Testis (tissue), 3 donors: ENCODE data around the gene MIEN1. TPM values are rescaled to one million over a fixed set of nuclear protein-coding genes. Genes with fewer than 3 reads are reported as not detected.

Source experiments
- DNase-seq: peaks from one replicate; pipeline ENCODE4 v3.0.0-alpha.2; 2019
- H3K27ac ChIP-seq, 2 donors: fragments of 200-600 bp; sonication (generic); one replicate each; pipeline ENCODE4 v1.5.1; 2019
- H3K27me3 ChIP-seq: fragments of 200-600 bp; sonication (generic); one replicate; pipeline ENCODE4 v1.5.1; 2019
- H3K36me3 ChIP-seq: fragments of 200-600 bp; sonication (generic); one replicate; pipeline ENCODE4 v1.5.1; 2017; ENCODE audit warnings: low read depth; ENCODE audit errors: missing control alignments
- H3K4me1 ChIP-seq: fragments of 200-600 bp; sonication (generic); one replicate; pipeline ENCODE4 v1.5.1; 2019
- H3K4me3 ChIP-seq, 2 donors: fragments of 200-600 bp; sonication (generic); one replicate each; pipeline ENCODE4 v1.5.1; 2017 to 2019
- H3K9me3 ChIP-seq: fragments of 200-600 bp; sonication (generic); one replicate; pipeline ENCODE4 v1.5.1; 2017
- POLR2A ChIP-seq: fragments of 450-650 bp; IDR thresholded peaks from one replicate; pipeline ENCODE4 v1.6.1; 2017; ENCODE audit warnings: antibody characterized with exemption, mild to moderate bottlenecking, moderate library complexity
- WGBS, 2 donors: methylation state at CpG; one replicate each; pipeline ENCODE4 v1.1.5; 2018; 5-methylcytosine and 5-hydroxymethylcytosine counted together
- intact Hi-C: fragments of 100-400 bp; cut with DNase I; formaldehyde crosslinking; loops from one replicate; pipeline ENCODE4 v1.15.1; 2023; ENCODE audit warnings: low total_unique reads
- polyA plus RNA-seq: library from polyadenylated mRNA; stranded (reverse); fragments of 350-450 nt; fragmentation: Illumina TruSeq; extraction: RNeasy Lipid Tissue Mini Kit (QIAGEN cat#74804); gene quantifications from one replicate; pipeline ENCODE4 v1.2.3, GENCODE V29; 2014; ENCODE audit warnings: low read depth, low replicate concordance; ENCODE audit not compliant: insufficient read depth
- total RNA-seq, 2 donors: library from RNA; depleted of rRNA; stranded (reverse); fragments of >200 nt; gene quantifications; one replicate each; pipeline ENCODE4 v1.2.3, GENCODE V29; 2016
- TF ChIP-seq, protein P1 (sequence below), 3 experiments: fragments of 450-650 bp in 2 of 3; fragments of 200-600 bp in 1 of 3; sonication (generic) in 1 of 3; IDR thresholded peaks; one replicate each; pipeline ENCODE4 v1.5.1; 2016 to 2019; ENCODE audit warnings: antibody characterized with exemption in 3 of 3, mild to moderate bottlenecking in 2 of 3, moderate library complexity in 1 of 3

Gene MIEN1
- total and polyA plus RNA-seq, 3 donors from 2014 or later = 47.9 to 89.1 (median 53.1) TPM

DNA sequence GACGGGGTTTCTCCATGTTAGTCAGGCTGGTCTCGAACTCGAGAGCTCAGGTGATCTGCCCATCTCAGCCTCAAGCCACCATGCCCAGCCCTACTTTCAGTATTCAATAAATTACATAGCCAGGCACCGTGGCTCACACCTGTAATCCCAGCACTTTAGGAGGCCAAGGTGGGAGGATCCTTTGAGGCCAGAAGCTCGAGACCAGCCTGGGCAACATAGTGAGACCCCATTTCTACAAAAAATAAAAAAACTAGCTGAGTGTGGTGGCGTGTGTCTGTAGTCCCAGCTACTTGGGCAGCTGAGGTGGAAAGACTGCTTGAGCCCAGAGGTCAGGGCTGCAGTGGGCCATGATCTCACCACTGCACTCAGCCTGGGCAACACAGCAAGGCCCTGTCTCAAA is 8.2 kb downstream of the MIEN1 start:
- TF ChIP-seq POLR2A = no peak
- TF ChIP-seq, protein P1, sequence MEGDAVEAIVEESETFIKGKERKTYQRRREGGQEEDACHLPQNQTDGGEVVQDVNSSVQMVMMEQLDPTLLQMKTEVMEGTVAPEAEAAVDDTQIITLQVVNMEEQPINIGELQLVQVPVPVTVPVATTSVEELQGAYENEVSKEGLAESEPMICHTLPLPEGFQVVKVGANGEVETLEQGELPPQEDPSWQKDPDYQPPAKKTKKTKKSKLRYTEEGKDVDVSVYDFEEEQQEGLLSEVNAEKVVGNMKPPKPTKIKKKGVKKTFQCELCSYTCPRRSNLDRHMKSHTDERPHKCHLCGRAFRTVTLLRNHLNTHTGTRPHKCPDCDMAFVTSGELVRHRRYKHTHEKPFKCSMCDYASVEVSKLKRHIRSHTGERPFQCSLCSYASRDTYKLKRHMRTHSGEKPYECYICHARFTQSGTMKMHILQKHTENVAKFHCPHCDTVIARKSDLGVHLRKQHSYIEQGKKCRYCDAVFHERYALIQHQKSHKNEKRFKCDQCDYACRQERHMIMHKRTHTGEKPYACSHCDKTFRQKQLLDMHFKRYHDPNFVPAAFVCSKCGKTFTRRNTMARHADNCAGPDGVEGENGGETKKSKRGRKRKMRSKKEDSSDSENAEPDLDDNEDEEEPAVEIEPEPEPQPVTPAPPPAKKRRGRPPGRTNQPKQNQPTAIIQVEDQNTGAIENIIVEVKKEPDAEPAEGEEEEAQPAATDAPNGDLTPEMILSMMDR (IDR thresholded peaks at IDR 0.05) = no peak
- Histone ChIP-seq H3K4me3 (no peak overlapping the region), H3K9me3 (no peaks in the 10 kb centered on the region), H3K27me3 (no peaks in the 10 kb centered on the region), H3K27ac (no peak overlapping the region), H3K36me3 (no peaks in the 10 kb centered on the region), H3K4me1 (no peaks in the 10 kb centered on the region)
- 93 to 95% methylated on average over 6 of the region's 6 CpGs for WGBS, 2 donors
- DNase-seq = no peak
- intact Hi-C loops = no loop called here

DNA sequence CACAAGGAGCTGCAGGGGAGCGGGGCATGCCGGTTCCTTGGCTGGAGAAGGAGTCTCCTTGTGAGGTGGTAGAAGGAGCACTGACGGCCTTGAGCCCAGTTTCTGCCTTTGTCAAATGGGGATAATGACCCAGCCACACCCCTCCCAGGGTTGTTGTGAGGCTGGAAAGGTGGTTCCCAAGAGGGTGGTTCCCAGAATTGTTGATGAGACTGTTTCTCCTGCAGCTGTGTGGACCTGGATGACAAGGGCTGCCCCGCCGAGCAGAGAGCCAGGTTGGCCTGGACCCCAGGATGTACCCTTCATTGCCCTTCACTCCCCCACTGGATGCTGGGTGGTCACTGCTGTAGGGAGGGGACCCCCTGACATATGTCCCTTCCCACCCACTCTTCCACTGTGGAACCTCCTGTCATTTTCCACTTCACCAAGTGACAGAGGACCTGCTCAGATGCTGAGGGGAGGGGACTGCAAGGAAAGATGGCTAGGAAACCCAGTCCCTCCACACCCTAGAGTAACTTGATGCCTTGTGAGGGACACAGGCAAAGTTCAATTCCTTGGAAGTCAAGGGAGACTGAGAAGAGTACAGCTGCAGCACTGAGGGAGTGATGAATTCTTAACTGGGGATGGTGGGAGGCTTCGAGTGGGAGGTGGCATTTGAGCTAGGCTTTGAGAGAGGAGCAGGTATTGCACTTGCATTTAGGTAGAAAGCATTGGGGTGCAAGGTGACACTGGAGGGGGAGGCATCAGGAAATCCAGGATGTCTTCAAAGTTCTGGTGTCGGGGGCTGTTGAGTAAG is 10.6 kb downstream of the MIEN1 start:
- H3K4me1 ChIP-seq = no peaks in the 10 kb centered on the region
- intact Hi-C loops = no loop called here
- TF ChIP-seq, protein P1 (IDR thresholded peaks at IDR 0.05) = no peak
- TF ChIP-seq POLR2A = no peak
- no peak for DNase-seq
- no peaks in the 10 kb centered on the region for H3K9me3 ChIP-seq
- no peaks in the 10 kb centered on the region for H3K36me3 ChIP-seq
- H3K27me3 ChIP-seq = no peaks in the 10 kb centered on the region
- no peak overlapping the region for H3K4me3 ChIP-seq
- no peak overlapping the region for H3K27ac ChIP-seq
- WGBS, 2 donors = 89 to 93% methylated on average over 4 to 7 of the region's 7 CpGs

DNA sequence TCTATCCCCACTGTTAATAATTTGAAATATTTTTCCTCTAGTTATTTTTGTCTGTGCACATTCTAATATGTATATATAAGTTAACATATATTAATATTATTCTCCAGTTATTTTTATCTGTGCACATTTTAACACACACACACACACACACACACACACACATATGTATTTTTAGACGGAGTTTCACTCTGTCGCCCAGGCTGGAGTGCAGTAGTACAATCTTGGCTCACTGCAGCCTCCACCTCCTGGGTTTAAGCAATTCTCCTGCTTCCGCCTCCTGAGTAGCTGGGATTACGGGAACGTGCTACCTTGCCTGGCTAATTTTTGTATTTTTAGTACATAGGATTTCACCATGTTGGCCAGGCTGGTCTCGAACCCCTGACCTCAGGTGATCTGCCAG is 12.7 kb downstream of the MIEN1 start:
- no peak for DNase-seq
- intact Hi-C loops = no loop called here
- H3K4me1 ChIP-seq = no peaks in the 10 kb centered on the region
- 86 to 87% methylated on average over 6 of the region's 6 CpGs for whole genome bisulfite sequencing, 2 donors
- TF ChIP-seq, protein P1 (IDR thresholded peaks at IDR 0.05) = no peak
- no peak for TF ChIP-seq POLR2A
- H3K27ac ChIP-seq = no peak overlapping the region
- H3K9me3 ChIP-seq = no peaks in the 10 kb centered on the region
- no peak overlapping the region for H3K4me3 ChIP-seq
- no peaks in the 10 kb centered on the region for H3K27me3 ChIP-seq
- no peaks in the 10 kb centered on the region for H3K36me3 ChIP-seq

DNA sequence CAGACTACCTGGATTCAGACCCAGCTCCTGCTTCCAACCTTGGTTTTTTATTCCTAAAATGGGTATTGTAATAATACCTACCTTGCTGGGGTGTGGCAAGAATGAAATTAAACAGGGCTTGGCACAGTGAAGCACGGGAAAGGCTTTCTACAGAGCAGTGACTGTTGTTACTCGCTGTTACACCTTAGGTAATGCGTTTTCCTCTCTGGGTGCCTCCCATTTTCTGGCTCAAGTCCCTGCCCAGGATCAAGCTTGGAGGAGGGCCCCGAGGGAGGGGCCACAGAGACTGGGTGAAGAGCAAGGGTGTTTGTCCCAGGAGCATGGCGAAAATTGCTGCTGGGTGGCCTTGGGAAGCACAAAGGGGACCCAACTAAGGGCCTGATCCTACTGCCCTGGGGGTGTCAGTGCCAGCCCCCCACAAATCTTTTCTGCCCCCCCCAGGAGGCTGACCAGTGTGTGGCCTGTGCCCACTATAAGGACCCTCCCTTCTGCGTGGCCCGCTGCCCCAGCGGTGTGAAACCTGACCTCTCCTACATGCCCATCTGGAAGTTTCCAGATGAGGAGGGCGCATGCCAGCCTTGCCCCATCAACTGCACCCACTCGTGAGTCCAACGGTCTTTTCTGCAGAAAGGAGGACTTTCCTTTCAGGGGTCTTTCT is 13.3 kb downstream of the MIEN1 start:
- no peak overlapping the region for H3K4me3 ChIP-seq
- no peaks in the 10 kb centered on the region for H3K4me1 ChIP-seq
- no peak overlapping the region for H3K27ac ChIP-seq
- intact Hi-C loops = no loop called here
- H3K27me3 ChIP-seq = no peaks in the 10 kb centered on the region
- TF ChIP-seq, protein P1 (IDR thresholded peaks at IDR 0.05) = no peak
- TF ChIP-seq POLR2A = no peak
- no peaks in the 10 kb centered on the region for H3K36me3 ChIP-seq
- 82 to 88% methylated on average over 11 of the region's 11 CpGs for WGBS, 2 donors
- no peaks in the 10 kb centered on the region for H3K9me3 ChIP-seq
- DNase-seq = no peak
